Colonic mucosa (tissue), 4 donors: ENCODE data around the gene ZNF239. TPM values are rescaled to one million over a fixed set of nuclear protein-coding genes. Genes with fewer than 3 reads are reported as not detected.
"Not testable (repeated sequence)": the region's sequence is repeated elsewhere in the genome, so short reads cannot be mapped to it uniquely, and the experiment has no call there.

Experiments used
- DNase-seq: peaks from one replicate; pipeline ENCODE4 v3.0.0-alpha.2; 2020
- H3K27ac ChIP-seq: fragments of 200-600 bp; one replicate; pipeline ENCODE4 v1.8.0; 2021
- H3K27me3 ChIP-seq: fragments of 200-600 bp; one replicate; pipeline ENCODE4 v1.8.0; 2021
- H3K36me3 ChIP-seq: fragments of 200-600 bp; one replicate; pipeline ENCODE4 v1.8.0; 2021
- H3K4me1 ChIP-seq: fragments of 200-600 bp; one replicate; pipeline ENCODE4 v1.8.0; 2021; ENCODE audit warnings: mild to moderate bottlenecking
- H3K4me3 ChIP-seq: fragments of 200-600 bp; one replicate; pipeline ENCODE4 v1.8.0; 2021
- H3K9ac ChIP-seq, 2 donors: one replicate each; pipeline ENCODE4 v1.7.0; 2013; ENCODE audit warnings: control low read depth in 2 of 2, low read depth in 2 of 2, low read length in 2 of 2
- H3K9me3 ChIP-seq: fragments of 200-600 bp; one replicate; pipeline ENCODE4 v1.8.0; 2021
- intact Hi-C: fragments of 100-400 bp; cut with DNase I; formaldehyde crosslinking; loops from one replicate; pipeline ENCODE4 v1.14.1; 2022
- total RNA-seq, 2 donors: library from RNA; stranded (reverse); fragmentation: NEBNext Ultra II Directional in 1 of 2; extraction: Animal tissue kit (Norgen Biotek cat#: 25700) in 1 of 2; gene quantifications; one replicate each; pipeline ENCODE4 v1.2.1, GENCODE V29; 2021
- TF ChIP-seq, protein P1 (sequence below): fragments of 200-600 bp; IDR thresholded peaks from one replicate; pipeline ENCODE4 v1.8.0; 2022; ENCODE audit warnings: antibody characterized with exemption, mild to moderate bottlenecking
- donor health status: healthy.
- donor health status: DM: no; HTN: no; CAD: no.
- donor health status: DM: no; HTN: no; CAD: no.

The ZNF239 gene
- total RNA-seq, 2 donors from 2014 or later: 1.2 to 1.9 TPM

DNA sequence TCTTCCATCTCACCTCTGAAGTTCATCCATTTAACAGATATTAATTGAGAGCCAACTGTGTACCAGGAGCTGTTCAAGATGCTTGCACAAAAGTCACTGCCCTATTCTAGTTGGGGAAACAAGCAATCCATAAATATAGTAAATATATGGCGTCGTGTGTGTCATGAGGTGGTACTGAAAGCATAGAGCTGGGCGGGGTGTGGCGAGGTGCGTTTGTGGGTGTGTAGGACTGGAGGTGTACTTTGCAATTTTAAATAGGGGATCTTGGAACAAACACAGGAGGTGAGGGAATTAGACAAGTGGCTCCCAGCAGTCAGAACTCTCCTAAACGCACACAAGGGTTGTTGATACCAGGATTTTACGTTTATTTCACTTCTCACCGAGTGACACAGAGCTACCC, 490 bp upstream of the ZNF239 start:
- Histone ChIP-seq H3K9ac (no peak overlapping the region), H3K27ac (peak overlapping the region; percentile 57), H3K4me3 (peak overlapping the region; percentile 73), H3K4me1 (no peaks in the 10 kb centered on the region), H3K27me3 (no peaks in the 10 kb centered on the region), H3K9me3 (no peaks in the 10 kb centered on the region), H3K36me3 (no peaks in the 10 kb centered on the region)
- intact Hi-C loops: no loop called here
- no peak for DNase-seq
- TF ChIP-seq, protein P1, sequence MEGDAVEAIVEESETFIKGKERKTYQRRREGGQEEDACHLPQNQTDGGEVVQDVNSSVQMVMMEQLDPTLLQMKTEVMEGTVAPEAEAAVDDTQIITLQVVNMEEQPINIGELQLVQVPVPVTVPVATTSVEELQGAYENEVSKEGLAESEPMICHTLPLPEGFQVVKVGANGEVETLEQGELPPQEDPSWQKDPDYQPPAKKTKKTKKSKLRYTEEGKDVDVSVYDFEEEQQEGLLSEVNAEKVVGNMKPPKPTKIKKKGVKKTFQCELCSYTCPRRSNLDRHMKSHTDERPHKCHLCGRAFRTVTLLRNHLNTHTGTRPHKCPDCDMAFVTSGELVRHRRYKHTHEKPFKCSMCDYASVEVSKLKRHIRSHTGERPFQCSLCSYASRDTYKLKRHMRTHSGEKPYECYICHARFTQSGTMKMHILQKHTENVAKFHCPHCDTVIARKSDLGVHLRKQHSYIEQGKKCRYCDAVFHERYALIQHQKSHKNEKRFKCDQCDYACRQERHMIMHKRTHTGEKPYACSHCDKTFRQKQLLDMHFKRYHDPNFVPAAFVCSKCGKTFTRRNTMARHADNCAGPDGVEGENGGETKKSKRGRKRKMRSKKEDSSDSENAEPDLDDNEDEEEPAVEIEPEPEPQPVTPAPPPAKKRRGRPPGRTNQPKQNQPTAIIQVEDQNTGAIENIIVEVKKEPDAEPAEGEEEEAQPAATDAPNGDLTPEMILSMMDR: no peak

- intact Hi-C loops: no loop called here
- Histone ChIP-seq H3K4me3 (peak overlapping the region; percentile 73), H3K27me3 (no peaks in the 10 kb centered on the region), H3K9ac (peak overlapping the region in 1 of 2 donors; percentile 9), H3K36me3 (no peaks in the 10 kb centered on the region), H3K4me1 (no peaks in the 10 kb centered on the region), H3K9me3 (no peaks in the 10 kb centered on the region), H3K27ac (no peak overlapping the region)
- TF ChIP-seq, protein P1: no peak
- DNase-seq: no peak
These were observed 991 bp downstream of the ZNF239 start for GRCh38 chr10:43573250-43574000.

DNA sequence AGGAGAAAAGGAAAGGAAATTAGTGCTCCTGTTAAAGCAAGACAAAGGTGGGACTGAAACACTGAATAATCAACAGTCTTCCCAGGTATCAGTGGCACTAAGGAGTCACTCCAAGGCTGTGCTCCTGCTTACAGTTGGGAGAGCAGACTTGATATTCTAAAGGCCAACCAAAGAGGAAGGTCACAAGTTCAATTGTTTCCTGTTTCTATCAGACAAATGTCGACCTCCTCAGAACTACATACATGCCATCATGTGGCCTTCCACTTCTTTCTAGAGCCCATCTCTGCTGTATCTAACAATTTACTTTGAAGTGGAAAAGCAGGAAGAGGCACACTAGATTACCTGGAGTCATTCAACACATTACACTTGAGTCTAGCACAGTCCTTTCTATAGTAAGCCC, 3.4 kb downstream of the ZNF239 start:
- TF ChIP-seq, protein P1: no peak
- H3K4me3 ChIP-seq: no peak overlapping the region
- intact Hi-C loops: no loop called here
- H3K27me3 ChIP-seq: no peaks in the 10 kb centered on the region
- no peak overlapping the region for H3K9ac ChIP-seq
- no peaks in the 10 kb centered on the region for H3K9me3 ChIP-seq
- H3K27ac ChIP-seq: no peak overlapping the region
- H3K36me3 ChIP-seq: no peaks in the 10 kb centered on the region
- DNase-seq: no peak
- no peaks in the 10 kb centered on the region for H3K4me1 ChIP-seq

- intact Hi-C loops: no loop called here
- TF ChIP-seq, protein P1: no peak
- H3K27me3 ChIP-seq: no peaks in the 10 kb centered on the region
- no peak overlapping the region for H3K4me3 ChIP-seq
- H3K9me3 ChIP-seq: no peaks in the 10 kb centered on the region
- no peaks in the 10 kb centered on the region for H3K36me3 ChIP-seq
- H3K27ac ChIP-seq: no peak overlapping the region
- DNase-seq: no peak
- H3K9ac ChIP-seq: no peak overlapping the region
- no peaks in the 10 kb centered on the region for H3K4me1 ChIP-seq
These were observed 4.7 kb downstream of the ZNF239 start for GRCh38 chr10:43569681-43570080.

DNA sequence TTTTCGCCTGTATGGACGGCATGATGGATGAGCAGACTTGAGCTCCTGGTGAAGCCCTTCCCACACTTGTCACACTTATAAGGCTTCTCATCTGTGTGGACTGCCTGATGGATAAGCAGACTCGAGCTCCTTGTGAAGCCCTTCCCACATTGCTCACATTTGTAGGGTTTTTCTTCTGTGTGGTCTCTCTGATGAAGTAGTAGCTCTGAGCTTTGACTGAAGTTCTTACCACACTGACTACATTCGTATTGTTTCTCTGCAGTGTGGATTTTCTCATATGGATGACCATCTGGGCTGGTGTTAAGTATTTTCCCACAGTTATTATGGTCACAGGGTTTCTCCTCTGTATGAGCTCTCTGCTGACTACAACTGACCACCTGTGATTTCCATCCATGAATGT, 17.2 kb downstream of the ZNF239 start:
- no peaks in the 10 kb centered on the region for H3K9me3 ChIP-seq
- H3K4me3 ChIP-seq: no peak overlapping the region
- intact Hi-C loops: no loop called here
- no peaks in the 10 kb centered on the region for H3K27me3 ChIP-seq
- DNase-seq: no peak
- no peaks in the 10 kb centered on the region for H3K36me3 ChIP-seq
- TF ChIP-seq, protein P1: no peak
- no peaks in the 10 kb centered on the region for H3K4me1 ChIP-seq
- no peak overlapping the region for H3K27ac ChIP-seq
- H3K9ac ChIP-seq: no peak overlapping the region

- H3K4me1 ChIP-seq, intact Hi-C loops, H3K36me3 ChIP-seq, H3K4me3 ChIP-seq, H3K27me3 ChIP-seq, DNase-seq, H3K9me3 ChIP-seq, H3K27ac ChIP-seq, H3K9ac ChIP-seq: not testable (repeated sequence)
These were observed 30.7 kb downstream of the ZNF239 start for GRCh38 chr10:43543746-43544145.
